IPS DF 6.9 (cell line): Measurements from ENCODE around the gene P3H1.

Source experiments
- DNase-seq: peaks from one replicate; pipeline ENCODE4 v3.0.0-alpha.2; 2013; ENCODE audit warnings: low read depth, low spot score
- H3K27ac ChIP-seq: one replicate; pipeline ENCODE4 v1.5.1; 2013; ENCODE audit warnings: low read length, control low read depth
- H3K27me3 ChIP-seq: 2 replicates; pipeline ENCODE4 v1.6.1; 2013; ENCODE audit warnings: mild to moderate bottlenecking, low read length; ENCODE audit not compliant: control insufficient read depth, insufficient read depth
- H3K36me3 ChIP-seq: 2 replicates; pipeline ENCODE4 v1.6.1; 2013; ENCODE audit warnings: low read length; ENCODE audit not compliant: control insufficient read depth, insufficient read depth
- H3K4me1 ChIP-seq: 2 replicates; pipeline ENCODE4 v1.6.1; 2013; ENCODE audit warnings: low read length; ENCODE audit not compliant: control insufficient read depth, insufficient read depth
- H3K4me3 ChIP-seq: 2 replicates; pipeline ENCODE4 v1.5.1; 2013; ENCODE audit warnings: mild to moderate bottlenecking, low read length
- H3K9me3 ChIP-seq: 2 replicates; pipeline ENCODE4 v1.6.1; 2013; ENCODE audit warnings: low read length, inconsistent platforms; ENCODE audit not compliant: control insufficient read depth, insufficient read depth
- WGBS: extraction: QIAGEN DNeasy Blood & Tissue Kit; methylation state at CpG from one replicate; pipeline ENCODE4 v1.1.7; 2013; ENCODE audit warnings: mixed read lengths, missing lambda C conversion rate; ENCODE audit not compliant: insufficient read length, insufficient coverage; 5-methylcytosine and 5-hydroxymethylcytosine counted together

P3H1 gene

DNA sequence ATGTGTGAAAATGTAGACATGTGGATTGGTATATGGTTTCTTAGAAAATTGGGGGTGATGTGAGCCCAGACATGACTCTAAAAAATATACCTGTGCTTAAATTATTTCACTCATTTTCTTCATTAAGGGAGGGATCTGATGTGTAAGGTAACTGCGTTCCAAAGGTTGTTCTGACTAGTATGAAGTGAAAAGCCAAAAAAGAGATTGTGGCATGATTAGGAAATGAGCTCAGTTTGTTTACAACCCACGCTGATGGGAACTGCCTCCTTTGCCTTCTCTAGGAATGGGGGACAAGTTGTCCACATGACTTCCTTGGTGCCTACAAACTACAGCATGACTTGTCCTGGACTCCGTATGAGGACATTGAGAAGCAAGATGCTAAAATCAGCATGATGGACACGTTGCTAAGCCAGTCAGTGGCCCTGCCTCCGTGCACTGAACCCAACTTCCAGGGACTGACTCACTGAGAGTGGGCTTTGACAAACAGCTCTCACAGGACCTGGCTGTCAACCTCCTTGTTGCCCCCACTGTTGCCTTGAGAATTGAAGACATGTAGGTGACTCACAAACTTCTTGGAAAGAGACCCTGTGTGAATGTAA lies 8.2 kb upstream of the P3H1 start:
- Histone ChIP-seq H3K4me1 (no peaks in the 10 kb centered on the region), H3K27ac (no peak overlapping the region), H3K9me3 (no peaks in the 10 kb centered on the region), H3K4me3 (no peak overlapping the region), H3K27me3 (no peaks in the 10 kb centered on the region), H3K36me3 (peaks cover 12% of the 10 kb centered on the region)
- DNase-seq: no peak
- WGBS: no CpG with 5 or more reads among the region's 5 CpGs

DNA sequence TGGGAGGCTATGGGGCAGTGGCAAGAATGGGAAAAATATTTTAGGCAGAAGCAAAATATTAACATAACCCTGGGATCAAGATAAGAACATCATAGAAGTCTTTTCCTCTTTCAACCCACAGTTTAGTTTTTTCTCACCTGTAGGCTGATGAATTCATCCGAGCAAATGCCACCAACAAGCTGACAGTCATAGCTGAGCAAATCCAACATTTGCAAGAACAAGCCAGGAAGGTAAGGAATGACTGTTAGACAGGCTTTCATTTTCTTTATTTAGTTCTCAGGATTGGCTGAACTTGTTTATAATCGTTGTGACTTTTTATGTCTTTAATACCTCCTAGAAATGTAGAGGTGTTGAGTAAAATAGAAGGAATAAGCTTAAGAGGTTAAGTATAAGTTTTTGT lies 6.6 kb upstream of the P3H1 start:
- Histone ChIP-seq H3K27ac (no peak overlapping the region), H3K36me3 (peaks cover 12% of the 10 kb centered on the region), H3K4me3 (no peak overlapping the region), H3K9me3 (no peaks in the 10 kb centered on the region), H3K27me3 (no peaks in the 10 kb centered on the region), H3K4me1 (no peaks in the 10 kb centered on the region)
- DNase-seq: no peak
- WGBS: no CpG with 5 or more reads among the region's 2 CpGs

DNA sequence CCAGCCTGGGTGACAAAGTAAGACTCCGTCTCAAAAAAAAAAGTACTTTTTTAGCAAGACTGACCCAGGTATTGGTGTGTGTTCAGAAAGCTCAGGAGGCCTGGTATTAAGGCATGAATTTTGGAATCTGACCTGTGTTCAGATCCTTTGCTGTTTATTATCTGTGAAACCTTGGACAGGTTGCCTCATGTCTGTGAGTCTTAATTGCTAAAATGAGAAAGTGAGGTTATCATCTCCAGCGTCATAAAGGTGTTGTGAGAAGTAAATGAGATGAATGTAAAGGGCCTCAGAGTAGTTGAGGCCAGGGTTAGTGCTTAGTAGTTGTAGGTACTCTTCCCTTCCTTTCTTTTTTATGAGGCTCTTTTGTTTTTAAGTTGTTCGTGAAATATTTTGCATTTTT lies 3.0 kb upstream of the P3H1 start:
- no peak overlapping the region for H3K27ac ChIP-seq
- WGBS: no CpG with 5 or more reads among the region's 3 CpGs
- H3K4me3 ChIP-seq: no peak overlapping the region
- no peaks in the 10 kb centered on the region for H3K27me3 ChIP-seq
- no peaks in the 10 kb centered on the region for H3K4me1 ChIP-seq
- H3K9me3 ChIP-seq: no peaks in the 10 kb centered on the region
- no peaks in the 10 kb centered on the region; the same call in 1 of the 2 replicates for H3K36me3 ChIP-seq
- DNase-seq: no peak

DNA sequence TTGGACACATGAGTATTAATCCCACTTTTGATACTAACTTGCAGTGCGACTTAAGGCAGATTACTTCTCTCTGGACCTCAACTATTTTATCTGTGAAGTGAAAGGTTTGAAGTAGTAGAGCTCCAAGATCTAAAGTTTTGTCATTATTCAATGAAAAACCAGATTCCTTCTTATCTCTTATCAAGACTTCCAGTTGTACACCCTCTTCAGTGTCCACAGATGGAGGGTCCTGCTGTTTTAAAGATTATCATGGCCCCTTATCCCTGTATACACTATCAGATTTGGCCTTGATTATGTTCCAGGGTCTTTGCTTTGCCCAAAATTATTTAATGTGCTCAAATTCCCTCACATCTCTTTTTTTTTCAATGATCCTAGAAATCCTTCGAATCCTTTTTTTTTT lies 1.3 kb upstream of the P3H1 start:
- Histone ChIP-seq H3K27ac (no peak overlapping the region), H3K4me3 (no peak overlapping the region), H3K4me1 (no peaks in the 10 kb centered on the region), H3K27me3 (no peaks in the 10 kb centered on the region), H3K36me3 (no peaks in the 10 kb centered on the region), H3K9me3 (no peaks in the 10 kb centered on the region)
- WGBS: no CpG with 5 or more reads among the region's 2 CpGs
- DNase-seq: no peak

- no CpG with 5 or more reads among the region's 23 CpGs for WGBS
- Histone ChIP-seq H3K27ac (no peak overlapping the region), H3K27me3 (no peaks in the 10 kb centered on the region), H3K4me3 (peak overlapping the region; percentile 97), H3K4me1 (no peaks in the 10 kb centered on the region), H3K9me3 (no peaks in the 10 kb centered on the region), H3K36me3 (no peaks in the 10 kb centered on the region)
- no peak for DNase-seq
Measured at GRCh38 chr1:42767510-42768000, 727 bp upstream of the P3H1 start.

GRCh38 chr1:42765832-42766740 lies 742 bp downstream of the P3H1 start:
- Histone ChIP-seq H3K27me3 (no peaks in the 10 kb centered on the region), H3K27ac (no peak overlapping the region), H3K36me3 (no peaks in the 10 kb centered on the region), H3K4me1 (no peaks in the 10 kb centered on the region), H3K4me3 (peak overlapping the region; percentile 99), H3K9me3 (no peaks in the 10 kb centered on the region)
- no CpG with 5 or more reads among the region's 44 CpGs for WGBS
- DNase-seq: no peak

DNA sequence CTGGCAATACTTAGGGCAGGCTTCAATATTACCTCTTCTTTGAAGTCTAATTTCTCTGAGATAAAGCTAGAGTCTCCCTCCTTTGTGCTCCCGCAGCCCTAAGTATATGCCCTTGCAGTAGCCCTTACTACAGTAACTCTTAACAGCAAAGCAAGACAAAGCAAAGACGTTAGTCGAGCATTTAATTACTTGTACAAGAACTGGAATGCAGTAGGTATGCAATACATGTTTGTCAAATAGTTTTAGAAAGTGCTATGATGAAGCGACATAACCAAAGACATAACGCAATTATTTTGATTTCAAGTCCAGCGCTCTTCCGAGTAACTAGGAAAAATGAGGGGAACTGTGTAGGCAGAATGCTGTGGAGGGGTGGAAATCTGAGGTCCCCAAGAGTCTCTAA lies 1.6 kb downstream of the P3H1 start:
- H3K4me1 ChIP-seq: no peaks in the 10 kb centered on the region
- no peak overlapping the region; the same call in 1 of the 2 replicates for H3K4me3 ChIP-seq
- no peaks in the 10 kb centered on the region for H3K27me3 ChIP-seq
- no peak overlapping the region for H3K27ac ChIP-seq
- no peaks in the 10 kb centered on the region for H3K9me3 ChIP-seq
- no peaks in the 10 kb centered on the region for H3K36me3 ChIP-seq
- DNase-seq: no peak
- no CpG with 5 or more reads among the region's 7 CpGs for WGBS

- no CpG with 5 or more reads among the region's 5 CpGs for WGBS
Measured at GRCh38 chr1:42762269-42762668, 4.6 kb downstream of the P3H1 start.

GRCh38 chr1:42761567-42761966 lies 5.3 kb downstream of the P3H1 start:
- no CpG with 5 or more reads among the region's 4 CpGs for WGBS
- DNase-seq: no peak
- Histone ChIP-seq H3K36me3 (no peaks in the 10 kb centered on the region; the same call in 1 of the 2 replicates), H3K4me3 (no peak overlapping the region), H3K9me3 (no peaks in the 10 kb centered on the region), H3K27ac (no peak overlapping the region), H3K27me3 (no peaks in the 10 kb centered on the region), H3K4me1 (no peaks in the 10 kb centered on the region)

More at GRCh38 chr1:42762269-42762668, 4.6 kb downstream of the P3H1 start:
- H3K4me3 ChIP-seq: no peak overlapping the region
- no peak for DNase-seq
- H3K27me3 ChIP-seq: no peaks in the 10 kb centered on the region
- H3K27ac ChIP-seq: no peak overlapping the region
- H3K36me3 ChIP-seq: no peaks in the 10 kb centered on the region; the same call in 1 of the 2 replicates
- no peaks in the 10 kb centered on the region for H3K4me1 ChIP-seq
- H3K9me3 ChIP-seq: no peaks in the 10 kb centered on the region

DNA sequence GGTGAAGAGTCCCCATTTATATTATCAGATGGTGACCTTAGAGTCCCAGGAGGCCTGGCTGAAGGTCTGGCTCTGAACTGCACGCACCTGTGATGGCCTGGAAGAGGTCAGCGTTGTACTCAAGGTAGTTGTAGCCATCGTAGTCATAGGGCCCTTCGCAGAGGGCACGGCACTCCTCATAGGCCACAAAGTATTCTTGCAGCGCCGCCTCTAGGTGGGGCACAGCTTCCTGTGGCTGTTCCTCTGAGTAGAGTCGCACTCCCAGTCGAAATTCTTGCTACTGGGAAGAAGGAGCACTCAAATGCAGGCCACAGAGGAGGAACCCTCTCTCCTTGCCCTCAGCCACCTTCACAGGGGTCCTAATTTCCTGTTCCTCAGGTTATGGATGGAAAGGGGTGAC lies 7.7 kb downstream of the P3H1 start:
- peaks cover 13% of the 10 kb centered on the region for H3K36me3 ChIP-seq
- no peak for DNase-seq
- no peak overlapping the region for H3K4me3 ChIP-seq
- no peaks in the 10 kb centered on the region for H3K9me3 ChIP-seq
- H3K4me1 ChIP-seq: no peaks in the 10 kb centered on the region
- no peak overlapping the region for H3K27ac ChIP-seq
- no peaks in the 10 kb centered on the region for H3K27me3 ChIP-seq
- no CpG with 5 or more reads among the region's 9 CpGs for WGBS
